Subcutaneous abdominal adipose tissue (tissue), 5 donors: ENCODE measurements around the gene AP1G2.

Experiments
- H3K27ac ChIP-seq: one replicate; pipeline ENCODE4 v1.7.0; 2013; ENCODE audit warnings: low read depth, mild to moderate bottlenecking, inconsistent platforms, low read length, moderate library complexity
- H3K27me3 ChIP-seq, 5 donors: one replicate each; pipeline ENCODE4 v1.7.0; 2013; ENCODE audit warnings: low read length in 5 of 5, inconsistent platforms in 1 of 5; ENCODE audit not compliant: control insufficient read depth in 5 of 5, insufficient read depth in 4 of 5
- H3K36me3 ChIP-seq, 5 donors: one replicate each; pipeline ENCODE4 v1.7.0; 2013; ENCODE audit warnings: low read length in 5 of 5; ENCODE audit not compliant: control insufficient read depth in 5 of 5, insufficient read depth in 5 of 5
- H3K4me1 ChIP-seq, 5 donors: one replicate each; pipeline ENCODE4 v1.7.0; 2013; ENCODE audit warnings: low read length in 5 of 5, mild to moderate bottlenecking in 3 of 5, moderate library complexity in 1 of 5; ENCODE audit not compliant: control insufficient read depth in 5 of 5, insufficient read depth in 5 of 5
- H3K4me3 ChIP-seq, 5 donors: one replicate each; pipeline ENCODE4 v1.7.0; 2013; ENCODE audit warnings: low read length in 5 of 5, low read depth in 1 of 5
- H3K9ac ChIP-seq, 5 donors: one replicate each; pipeline ENCODE4 v1.7.0; 2013; ENCODE audit warnings: low read length in 5 of 5, mild to moderate bottlenecking in 4 of 5, moderate library complexity in 3 of 5
- H3K9me3 ChIP-seq, 5 donors: one replicate each; pipeline ENCODE4 v1.7.0; 2013; ENCODE audit warnings: low read length in 5 of 5; ENCODE audit not compliant: control insufficient read depth in 5 of 5
- donor health status: healthy.
- donor health status: healthy.
- donor health status: healthy.
- donor health status: healthy.
- donor health status: healthy.

Gene AP1G2

GRCh38 chr14:23609001-23609400 is 41.4 kb upstream of the AP1G2 start:
- no peaks in the 10 kb centered on the region for H3K9me3 ChIP-seq
- H3K4me3 ChIP-seq: no peak overlapping the region
- H3K4me1 ChIP-seq: no peaks in the 10 kb centered on the region
- peaks cover 0 to 6% (median 2%) of the 10 kb centered on the region in 5 donors for H3K27me3 ChIP-seq
- H3K27ac ChIP-seq: no peak overlapping the region
- no peak overlapping the region for H3K9ac ChIP-seq
- no peaks in the 10 kb centered on the region for H3K36me3 ChIP-seq

DNA sequence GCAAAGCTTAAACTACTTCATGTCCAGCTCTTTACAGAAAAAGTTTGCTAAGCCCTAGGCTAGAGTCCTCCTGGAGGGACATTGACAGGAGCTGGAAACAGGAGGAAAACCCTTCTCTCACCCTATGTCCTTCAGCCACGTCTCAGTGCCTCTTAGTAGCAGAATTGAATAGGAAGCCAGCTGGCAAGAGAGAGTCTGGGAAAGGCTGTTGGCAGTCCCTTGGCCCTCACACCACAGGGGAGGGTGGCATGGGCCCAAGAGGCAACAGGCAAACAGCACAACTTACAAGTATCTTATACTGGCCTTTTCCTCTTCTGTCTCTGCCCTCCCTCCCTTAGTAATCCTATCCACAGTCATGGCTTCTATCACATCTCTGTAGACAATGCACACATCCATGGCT is 40.9 kb upstream of the AP1G2 start:
- H3K4me1 ChIP-seq: no peaks in the 10 kb centered on the region
- peaks cover 0 to 6% (median 2%) of the 10 kb centered on the region in 5 donors for H3K27me3 ChIP-seq

DNA sequence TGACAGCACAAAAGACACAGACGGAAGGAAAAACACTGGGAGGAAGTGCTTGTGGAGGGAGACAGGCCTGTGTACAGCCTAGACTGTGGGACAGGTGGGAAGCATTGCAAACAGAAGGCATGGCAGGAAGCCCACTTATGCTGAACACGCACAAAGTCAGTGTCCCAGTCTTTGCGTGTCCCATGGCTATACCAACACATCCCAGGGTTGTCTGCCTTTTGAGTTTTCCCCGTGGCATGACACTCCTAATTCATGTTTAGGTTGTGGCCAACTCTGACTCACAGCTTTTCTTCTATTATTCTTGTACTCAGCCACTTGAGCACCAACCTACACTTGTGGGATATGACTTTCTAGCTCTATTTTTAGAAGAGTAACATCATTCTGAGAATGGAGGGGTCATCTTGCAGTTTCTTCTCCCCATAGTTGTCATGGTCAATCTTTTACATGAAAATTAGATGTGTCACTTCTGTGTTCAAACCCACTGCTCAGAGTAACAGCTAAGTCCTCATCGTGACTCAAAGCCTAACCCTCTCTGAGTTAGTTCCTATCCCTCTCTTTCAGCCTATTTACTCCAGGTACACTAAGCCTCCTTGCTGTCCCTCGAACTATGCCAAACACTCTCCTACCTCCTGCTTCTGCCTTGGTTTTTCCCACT is 38.5 kb upstream of the AP1G2 start:
- Histone ChIP-seq H3K27me3 (peaks cover 0 to 6% (median 2%) of the 10 kb centered on the region in 5 donors), H3K4me1 (no peaks in the 10 kb centered on the region), H3K36me3 (no peaks in the 10 kb centered on the region), H3K27ac (no peak overlapping the region), H3K4me3 (no peak overlapping the region), H3K9ac (no peak overlapping the region), H3K9me3 (no peaks in the 10 kb centered on the region)

More for the DNA sequence above, 40.9 kb upstream of the AP1G2 start:
- no peaks in the 10 kb centered on the region for H3K36me3 ChIP-seq
- H3K27ac ChIP-seq: no peak overlapping the region
- no peak overlapping the region for H3K4me3 ChIP-seq
- no peak overlapping the region for H3K9ac ChIP-seq
- H3K9me3 ChIP-seq: no peaks in the 10 kb centered on the region

DNA sequence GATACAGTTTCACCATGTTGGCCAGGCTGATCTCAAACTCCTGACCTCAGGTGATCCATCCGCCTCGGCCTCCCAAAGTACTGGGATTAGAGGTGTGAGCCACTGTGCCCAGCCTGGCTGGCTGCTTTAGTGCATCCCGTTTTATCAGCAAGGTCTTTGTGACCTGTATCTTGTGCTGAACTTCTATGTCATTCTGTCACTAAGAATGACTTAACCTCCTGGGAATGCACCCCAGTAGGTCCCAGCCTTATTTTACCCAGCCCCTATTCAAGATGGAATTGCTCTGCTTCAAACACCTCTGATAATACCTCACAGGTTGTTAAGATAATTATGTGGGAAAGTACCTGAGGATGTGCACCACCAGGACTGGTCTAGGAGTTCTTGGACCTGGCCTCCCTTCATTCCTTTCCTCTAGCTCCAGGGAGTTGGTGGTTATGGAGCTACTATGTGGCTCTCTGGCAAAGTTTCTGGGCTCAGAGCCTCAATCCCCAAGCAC is 37.1 kb upstream of the AP1G2 start:
- Histone ChIP-seq H3K9ac (no peak overlapping the region), H3K9me3 (no peaks in the 10 kb centered on the region), H3K4me3 (no peak overlapping the region), H3K27ac (no peak overlapping the region), H3K36me3 (no peaks in the 10 kb centered on the region), H3K27me3 (peaks cover 0 to 6% (median 2%) of the 10 kb centered on the region in 5 donors), H3K4me1 (no peaks in the 10 kb centered on the region)

GRCh38 chr14:23604148-23604547 is 36.6 kb upstream of the AP1G2 start:
- H3K9ac ChIP-seq: no peak overlapping the region
- no peak overlapping the region for H3K27ac ChIP-seq
- no peaks in the 10 kb centered on the region for H3K36me3 ChIP-seq
- H3K9me3 ChIP-seq: no peaks in the 10 kb centered on the region
- H3K27me3 ChIP-seq: peaks cover 0 to 6% (median 2%) of the 10 kb centered on the region in 5 donors
- H3K4me3 ChIP-seq: no peak overlapping the region
- no peaks in the 10 kb centered on the region for H3K4me1 ChIP-seq

DNA sequence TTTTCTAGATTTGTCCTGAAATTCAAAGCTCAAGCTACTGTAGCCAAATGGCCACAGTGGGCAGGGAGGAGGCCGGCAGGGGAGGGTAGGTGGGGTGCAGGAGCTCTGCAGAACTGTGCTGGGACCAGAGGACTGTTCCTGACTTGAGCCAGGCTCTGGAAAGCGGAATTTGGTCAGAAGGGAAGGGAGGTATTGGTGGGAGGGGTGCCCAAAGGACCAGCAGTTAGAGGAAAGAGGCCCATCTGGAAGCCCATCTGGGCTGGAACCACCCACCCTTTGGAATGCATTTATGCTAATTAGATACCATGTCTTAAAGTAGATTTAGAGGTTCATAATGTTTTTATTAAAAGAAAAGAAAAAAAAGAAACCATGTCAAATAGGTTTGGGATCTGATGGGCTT is 35.5 kb upstream of the AP1G2 start:
- no peaks in the 10 kb centered on the region for H3K4me1 ChIP-seq
- H3K27me3 ChIP-seq: peaks cover 0 to 6% (median 0%) of the 10 kb centered on the region in 5 donors
- no peaks in the 10 kb centered on the region for H3K9me3 ChIP-seq
- H3K27ac ChIP-seq: no peak overlapping the region
- no peak overlapping the region for H3K4me3 ChIP-seq
- no peak overlapping the region for H3K9ac ChIP-seq
- no peaks in the 10 kb centered on the region for H3K36me3 ChIP-seq

- Histone ChIP-seq H3K9ac (no peak overlapping the region), H3K9me3 (no peaks in the 10 kb centered on the region), H3K27ac (no peak overlapping the region), H3K36me3 (no peaks in the 10 kb centered on the region), H3K4me1 (no peaks in the 10 kb centered on the region), H3K4me3 (no peak overlapping the region), H3K27me3 (peaks cover 0 to 6% (median 0%) of the 10 kb centered on the region in 5 donors)
Measured at GRCh38 chr14:23602181-23603095, 34.8 kb upstream of the AP1G2 start.

DNA sequence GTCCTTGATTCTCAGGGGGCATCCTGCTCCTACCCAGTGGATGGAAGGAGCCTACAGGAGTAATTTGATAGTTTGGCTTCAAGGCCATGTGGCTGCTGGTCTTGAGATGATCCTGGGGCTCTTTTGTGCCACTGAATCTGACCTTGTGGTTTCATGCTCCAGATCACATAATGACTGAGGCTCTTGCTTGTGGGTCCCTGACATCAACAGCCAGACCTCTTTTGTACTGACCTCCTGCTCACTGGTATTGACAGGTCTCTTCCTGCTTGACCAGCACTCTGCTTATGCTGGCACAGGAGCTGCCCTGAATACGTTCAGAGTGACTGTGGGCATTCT is 34.2 kb upstream of the AP1G2 start:
- Histone ChIP-seq H3K27ac (no peak overlapping the region), H3K9ac (no peak overlapping the region), H3K4me1 (no peaks in the 10 kb centered on the region), H3K9me3 (no peaks in the 10 kb centered on the region), H3K36me3 (no peaks in the 10 kb centered on the region), H3K4me3 (no peak overlapping the region), H3K27me3 (peaks cover 0 to 2% (median 0%) of the 10 kb centered on the region in 5 donors)

GRCh38 chr14:23601424-23601823 is 33.8 kb upstream of the AP1G2 start:
- no peak overlapping the region for H3K27ac ChIP-seq
- no peaks in the 10 kb centered on the region for H3K9me3 ChIP-seq
- no peak overlapping the region for H3K4me3 ChIP-seq
- H3K9ac ChIP-seq: no peak overlapping the region
- no peaks in the 10 kb centered on the region for H3K4me1 ChIP-seq
- H3K36me3 ChIP-seq: no peaks in the 10 kb centered on the region
- peaks cover 0 to 2% (median 0%) of the 10 kb centered on the region in 5 donors for H3K27me3 ChIP-seq

GRCh38 chr14:23600806-23601205 is 33.2 kb upstream of the AP1G2 start:
- Histone ChIP-seq H3K4me1 (no peaks in the 10 kb centered on the region), H3K9ac (no peak overlapping the region), H3K36me3 (no peaks in the 10 kb centered on the region), H3K27ac (no peak overlapping the region), H3K27me3 (no peaks in the 10 kb centered on the region), H3K9me3 (no peaks in the 10 kb centered on the region), H3K4me3 (no peak overlapping the region)
